ENCODE results near the gene TYW1.
"Not testable (repeated sequence)": the region's sequence is repeated elsewhere in the genome, so short reads cannot be mapped to it uniquely, and the experiment has no call there.

TYW1 gene

DNA sequence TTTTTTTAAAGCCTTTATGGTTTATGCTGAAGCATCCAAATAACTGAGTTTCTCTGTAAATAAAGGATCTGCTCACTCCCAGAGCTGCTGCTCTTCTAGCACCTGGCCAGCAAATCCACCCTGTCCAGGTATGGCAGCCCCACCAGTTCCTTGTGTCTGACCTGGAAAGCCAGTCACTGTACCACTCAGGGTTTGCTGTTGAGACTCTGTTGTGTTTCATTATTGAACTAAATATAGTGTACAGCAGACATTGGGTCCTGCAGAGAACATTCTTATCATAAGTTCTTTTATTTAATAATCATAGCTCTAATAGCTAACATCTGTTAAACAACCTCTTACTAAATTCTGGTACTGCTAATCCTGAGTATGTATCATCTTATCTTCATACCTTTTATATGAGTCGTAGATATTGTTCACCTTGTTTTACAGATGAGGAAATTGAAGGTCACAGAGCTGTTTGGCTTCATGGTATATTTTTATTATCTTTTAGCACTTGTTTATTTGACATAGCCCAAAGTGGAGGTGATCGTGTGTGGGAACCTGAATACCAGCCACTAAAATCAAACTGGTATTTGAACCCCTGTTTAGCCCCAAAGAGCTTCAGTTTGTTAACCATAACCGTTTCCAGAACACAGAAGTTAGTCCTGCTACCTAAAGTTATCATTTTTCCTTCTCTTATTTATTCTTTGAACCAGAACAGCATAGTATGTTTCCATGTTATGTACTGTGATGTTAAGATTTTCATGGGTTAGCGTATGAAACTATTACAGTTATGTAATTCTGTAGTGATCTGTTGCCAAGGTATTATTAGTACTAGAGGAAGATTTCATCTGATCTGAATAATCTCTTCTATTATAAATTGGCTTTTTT is 139.2 kb downstream of the TYW1 start:
- not testable (repeated sequence) for DNase-seq

- not testable (repeated sequence) for DNase-seq
Observed at GRCh38 chr7:67137489-67137888, 140.9 kb downstream of the TYW1 start.

DNA sequence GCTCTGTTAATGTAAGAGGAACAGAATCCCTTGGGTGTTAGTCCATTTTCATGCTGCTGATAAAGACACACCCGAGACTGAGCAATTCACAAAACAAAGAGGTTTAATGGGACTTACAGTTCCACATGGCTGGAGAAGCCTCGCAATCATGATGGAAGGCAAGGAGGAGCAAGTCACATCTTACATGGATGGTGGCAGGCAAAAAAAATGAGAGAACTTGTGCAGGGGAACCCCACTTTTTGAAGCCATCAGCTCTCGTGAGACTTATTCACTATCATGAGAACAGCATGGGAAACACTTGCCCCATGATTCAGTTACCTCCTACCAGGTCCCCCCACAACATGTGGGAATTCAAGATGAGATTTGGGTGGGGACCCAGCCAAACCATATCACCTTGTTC is 143.2 kb downstream of the TYW1 start:
- not testable (repeated sequence) for DNase-seq

- DNase-seq, result not testable (repeated sequence)
Observed at GRCh38 chr7:67141001-67141400, 144.4 kb downstream of the TYW1 start.

- not testable (repeated sequence) for DNase-seq
Observed at GRCh38 chr7:67143091-67143786, 146.6 kb downstream of the TYW1 start.

DNA sequence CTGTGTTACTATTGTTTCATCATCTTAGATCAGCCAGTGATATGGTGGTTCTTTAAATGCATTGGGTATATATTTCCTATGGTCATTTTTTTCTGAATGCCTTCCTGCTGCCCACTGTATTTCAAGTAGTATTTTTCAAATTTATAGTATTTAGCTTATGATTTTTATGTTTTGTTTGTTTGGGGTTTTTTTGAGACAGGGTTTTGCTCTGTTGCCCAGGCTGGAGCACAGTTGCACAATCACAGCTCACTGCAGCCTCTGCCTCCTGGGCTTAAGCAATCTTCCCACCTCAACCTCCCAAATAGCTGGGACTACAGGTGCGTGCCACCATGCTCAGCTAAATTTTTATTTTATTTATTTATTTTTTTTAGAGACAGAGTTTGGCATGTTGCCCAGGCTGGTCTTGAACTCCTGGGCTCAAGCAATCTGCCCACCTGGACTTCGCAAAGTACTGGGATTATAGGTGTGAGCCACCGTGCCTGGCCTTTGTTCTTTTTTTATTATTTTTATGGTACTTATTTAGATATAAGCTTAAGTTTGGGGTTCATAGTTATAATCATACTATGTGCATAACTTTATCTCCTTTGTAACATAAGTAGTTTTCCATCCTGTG is 149.1 kb downstream of the TYW1 start:
- not testable (repeated sequence) for DNase-seq

- DNase-seq, result not testable (repeated sequence)
Observed at GRCh38 chr7:67149131-67149530, 152.5 kb downstream of the TYW1 start.

- not testable (repeated sequence) for DNase-seq
Observed at GRCh38 chr7:67154374-67154773, 157.7 kb downstream of the TYW1 start.

GRCh38 chr7:67156064-67156463 is 159.4 kb downstream of the TYW1 start:
- not testable (repeated sequence) for DNase-seq

- not testable (repeated sequence) for DNase-seq
Observed at GRCh38 chr7:67163285-67163684, 166.7 kb downstream of the TYW1 start.

GRCh38 chr7:67171151-67171550 is 174.5 kb downstream of the TYW1 start:
- DNase-seq, result not testable (repeated sequence)

- not testable (repeated sequence) for DNase-seq
Observed at GRCh38 chr7:67176730-67177129, 180.1 kb downstream of the TYW1 start.

DNA sequence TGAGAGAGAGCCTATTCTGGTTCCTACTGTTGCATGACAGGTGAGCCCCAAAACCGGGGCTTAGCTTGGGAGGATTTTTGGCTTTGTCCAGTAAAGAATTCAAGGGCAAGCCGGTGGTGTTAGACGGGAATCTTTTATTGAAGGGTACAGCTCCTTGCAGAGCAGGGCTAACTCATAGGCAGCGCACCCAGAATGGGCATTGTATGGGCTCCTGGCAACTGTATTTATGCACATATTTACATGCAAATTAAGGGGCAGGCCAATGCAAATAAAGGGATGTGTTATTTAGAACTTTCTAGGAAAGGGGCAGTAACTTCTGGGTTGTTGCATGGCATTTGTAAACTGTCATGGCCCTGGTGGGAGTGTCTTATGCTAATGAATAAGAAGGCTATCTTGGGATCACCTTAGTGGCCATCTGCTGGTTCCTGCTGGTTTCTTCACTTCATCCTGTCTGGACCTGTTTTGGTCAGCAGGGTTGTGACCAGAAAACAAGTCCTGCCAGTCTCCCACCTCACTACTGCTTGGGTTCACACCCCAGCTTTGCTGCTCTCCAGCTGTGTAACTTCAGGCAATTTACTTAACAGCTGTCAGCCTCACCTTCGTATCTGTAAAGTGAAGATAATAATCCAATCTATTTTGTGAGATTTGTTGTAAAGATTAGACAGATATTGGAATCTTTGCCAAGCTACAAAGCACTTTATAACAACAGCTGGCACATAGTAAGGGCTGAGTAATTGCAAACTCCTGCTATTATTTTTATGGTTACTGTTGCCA is 182.5 kb downstream of the TYW1 start:
- not testable (repeated sequence) for DNase-seq

DNA sequence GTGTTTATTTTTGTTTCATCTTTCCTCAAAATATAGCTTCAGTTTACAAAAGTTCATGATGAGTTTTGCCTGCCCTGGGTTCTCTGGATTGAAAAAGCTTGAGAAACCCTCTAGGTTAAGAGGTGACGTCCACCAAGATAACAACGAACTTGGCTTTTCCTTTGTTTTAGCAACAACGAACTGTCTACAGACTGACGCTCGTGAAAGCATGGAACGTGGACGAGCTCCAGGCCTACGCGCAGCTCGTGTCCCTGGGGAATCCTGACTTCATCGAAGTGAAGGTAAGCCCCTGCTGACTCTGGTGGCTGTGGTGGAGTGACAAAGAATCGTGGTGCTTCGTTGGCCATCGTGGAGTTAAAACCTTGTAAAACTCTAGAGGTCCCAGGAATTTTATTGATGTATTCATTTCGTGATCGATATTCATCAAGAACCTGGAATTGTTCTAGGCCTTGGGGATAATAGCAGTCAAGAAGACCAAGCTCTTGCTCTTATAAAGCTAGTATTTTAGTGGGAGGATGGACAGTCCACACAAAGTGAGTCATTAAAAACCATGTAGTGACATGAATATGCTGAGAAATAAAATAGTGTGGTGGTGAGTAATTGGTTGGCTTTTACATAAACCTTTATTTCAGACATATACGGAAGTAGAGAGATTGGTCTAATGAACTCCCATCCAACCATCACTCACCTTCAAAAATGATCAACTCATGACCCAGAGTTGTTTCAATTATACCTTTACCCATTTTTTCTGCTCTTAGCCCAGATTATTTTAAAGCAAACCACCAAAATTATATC is 186.5 kb downstream of the TYW1 start:
- DNase-seq, result not testable (repeated sequence)

DNA sequence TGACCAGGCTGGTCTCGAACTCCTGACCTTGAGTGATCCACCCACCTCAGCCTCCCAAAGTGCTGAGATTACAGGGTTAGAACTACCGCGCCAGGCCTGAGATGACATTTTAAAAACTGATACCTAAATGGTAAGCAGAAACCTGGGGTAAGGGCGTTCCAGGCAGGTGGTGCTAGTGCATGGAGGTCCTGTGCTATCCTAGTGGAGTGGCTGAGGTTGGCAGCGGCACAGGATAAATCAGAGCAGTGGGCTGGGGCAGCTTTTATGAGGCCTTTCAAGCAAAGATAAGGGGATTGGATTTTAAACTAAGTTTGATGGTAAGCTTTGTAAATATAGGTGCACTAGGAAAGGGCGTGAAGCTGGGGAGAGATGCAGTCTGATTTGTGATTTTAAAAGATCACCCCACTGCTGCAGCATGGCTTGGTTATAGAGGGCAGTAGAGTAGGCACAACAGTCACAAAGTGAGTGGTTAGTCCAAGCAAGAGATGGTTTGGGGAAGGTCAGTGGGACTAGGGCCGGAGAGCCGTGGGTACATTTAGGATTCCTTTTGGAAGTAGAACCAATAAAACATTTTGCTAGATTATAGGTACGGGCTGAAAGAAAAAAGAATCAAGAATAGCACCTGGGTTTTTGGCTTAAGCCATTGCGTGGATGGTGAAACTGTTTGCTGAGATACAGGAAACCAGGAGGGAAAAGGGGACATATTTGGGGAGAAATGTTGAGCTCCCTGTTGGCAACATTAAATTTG is 188.5 kb downstream of the TYW1 start:
- not testable (repeated sequence) for DNase-seq

DNA sequence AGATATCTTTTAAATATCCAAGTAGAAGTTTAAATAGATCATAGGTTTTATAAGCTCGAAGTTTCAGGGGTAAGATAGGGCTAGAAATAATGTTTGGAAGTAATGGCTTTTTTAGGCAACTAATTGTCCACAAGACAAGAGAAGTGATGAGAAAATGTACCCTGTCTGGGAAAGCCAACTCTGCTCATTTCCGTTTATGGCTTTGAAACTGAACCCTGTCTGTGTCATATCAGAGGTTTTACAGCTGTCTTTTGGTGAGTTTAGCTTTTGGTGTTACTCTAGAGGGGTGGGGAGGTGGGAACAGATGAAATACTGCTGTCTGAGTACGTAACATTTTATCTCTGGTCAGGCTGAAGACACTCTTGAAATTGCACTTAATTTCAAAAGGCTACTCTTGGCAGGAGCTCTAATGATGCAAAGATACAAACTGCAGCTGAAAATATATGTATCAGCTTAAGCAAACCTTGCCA is 189.1 kb downstream of the TYW1 start:
- DNase-seq, result not testable (repeated sequence)

DNA sequence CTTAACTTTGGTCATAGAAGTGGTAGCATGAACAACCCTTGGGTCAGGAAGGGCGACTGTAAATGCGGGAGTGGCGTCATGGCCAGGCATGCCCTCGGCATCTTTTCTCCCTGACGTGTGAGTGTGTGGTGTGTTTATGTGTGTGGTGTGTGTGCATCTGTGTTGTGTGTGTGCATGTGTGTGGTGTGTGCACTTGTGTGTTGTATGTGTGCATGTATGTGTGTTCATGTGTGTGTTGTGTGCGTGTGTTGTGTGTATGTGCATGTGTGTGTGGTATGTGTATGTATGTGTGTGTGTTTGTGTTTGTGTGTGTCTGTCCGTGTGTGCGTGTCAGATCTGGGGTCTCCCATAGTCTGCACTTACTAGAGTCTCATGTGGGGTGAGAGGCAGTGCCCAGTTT is 192.5 kb downstream of the TYW1 start:
- DNase-seq, result not testable (repeated sequence)

DNA sequence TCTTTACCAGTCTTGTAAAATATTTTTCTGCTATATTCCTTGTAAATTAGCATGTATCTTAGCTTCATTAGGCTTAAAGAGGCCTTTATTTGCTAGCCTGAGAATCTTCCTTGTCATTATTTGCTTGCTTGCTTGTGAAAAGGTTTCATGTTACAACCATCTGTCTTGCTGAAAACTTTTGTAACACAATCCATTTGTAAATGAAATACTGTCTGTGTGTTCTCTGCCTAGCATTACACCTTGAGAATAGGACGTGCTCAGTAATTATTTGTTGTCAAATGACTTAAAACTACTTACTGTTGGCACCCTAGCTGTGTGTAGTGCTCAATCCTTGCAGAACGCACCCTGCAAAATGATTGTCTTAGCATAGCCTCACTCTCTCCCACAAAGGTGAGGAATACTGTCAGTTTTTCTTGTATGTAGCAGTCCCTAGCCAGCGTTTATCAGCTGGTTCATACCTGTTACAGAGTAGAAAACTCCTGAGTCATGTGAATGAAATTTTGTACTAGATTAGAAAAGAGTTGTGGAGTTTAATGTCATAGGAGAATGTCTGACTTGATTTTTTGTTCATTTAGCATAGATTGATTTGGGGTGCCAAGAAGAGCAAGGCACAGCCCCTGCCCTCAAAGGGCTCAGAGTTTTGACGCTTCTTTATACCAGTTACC is 193.3 kb downstream of the TYW1 start:
- DNase-seq, result not testable (repeated sequence)

DNA sequence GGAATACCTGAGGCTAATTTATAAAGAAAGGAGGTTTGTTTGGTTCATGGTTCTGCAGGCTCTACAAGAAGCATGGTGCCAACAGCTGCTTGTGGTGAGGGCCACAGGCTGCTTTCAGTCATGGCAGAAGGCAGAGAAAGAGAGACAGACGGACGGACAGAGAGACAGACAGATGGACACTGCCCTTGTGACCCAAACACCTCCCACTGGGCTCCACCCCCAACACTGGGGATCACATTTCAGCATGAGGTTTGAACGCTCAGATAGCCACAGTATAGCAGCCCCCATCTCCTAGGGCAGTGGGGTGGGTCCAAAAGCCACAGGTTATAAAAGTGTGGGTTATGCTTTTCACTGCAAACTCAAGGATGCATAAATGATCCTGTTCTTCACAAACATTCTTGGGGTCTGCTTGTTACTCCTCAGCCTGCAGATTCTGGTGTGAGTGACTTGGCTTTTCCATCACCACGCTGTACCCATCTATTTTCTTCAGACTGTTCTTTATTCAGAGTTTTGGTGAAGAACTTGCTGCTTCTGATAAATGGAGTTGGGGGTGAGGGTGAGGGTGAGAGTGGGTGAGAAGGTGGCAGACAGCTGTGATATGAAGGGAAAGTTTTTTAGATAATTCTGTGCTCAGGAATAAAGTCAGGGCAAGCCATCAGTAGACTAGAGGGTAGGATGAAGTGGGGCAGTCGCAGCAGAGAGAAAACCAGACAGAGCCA is 194.5 kb downstream of the TYW1 start:
- DNase-seq, result not testable (repeated sequence)

All from CD4-positive, alpha-beta T cell treated with Interleukin-15 for 1 hour (primary cell).